Activated effector memory CD4-positive, alpha-beta T cell treated with Interleukin-2 at 50 U/mL for 16 hours (primary cell): ENCODE results near the gene PDLIM5.

Experiments
- DNase-seq: peaks from one replicate; pipeline ENCODE4 v3.0.0-alpha.2; 2020

The PDLIM5 gene

DNA sequence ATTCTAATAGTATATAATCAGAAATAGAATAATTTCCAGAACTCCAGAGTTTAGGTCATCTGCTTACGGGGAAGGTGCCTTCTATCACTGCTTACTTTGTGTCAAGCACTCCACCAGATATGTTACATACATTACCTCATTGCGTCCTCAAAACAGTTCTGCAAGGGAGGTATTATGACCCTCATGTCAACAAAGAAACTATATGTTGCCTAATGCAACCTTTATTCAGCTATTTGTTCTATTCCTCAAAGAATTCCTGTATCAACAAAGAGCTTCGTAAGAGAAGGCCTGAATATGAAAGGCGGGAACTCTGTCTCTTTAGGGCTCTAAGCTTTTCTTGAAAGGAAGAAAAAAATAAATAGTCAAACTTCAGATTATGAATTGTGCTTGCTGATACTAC, 114.7 kb downstream of the PDLIM5 start:
- DNase-seq, result no peak

DNA sequence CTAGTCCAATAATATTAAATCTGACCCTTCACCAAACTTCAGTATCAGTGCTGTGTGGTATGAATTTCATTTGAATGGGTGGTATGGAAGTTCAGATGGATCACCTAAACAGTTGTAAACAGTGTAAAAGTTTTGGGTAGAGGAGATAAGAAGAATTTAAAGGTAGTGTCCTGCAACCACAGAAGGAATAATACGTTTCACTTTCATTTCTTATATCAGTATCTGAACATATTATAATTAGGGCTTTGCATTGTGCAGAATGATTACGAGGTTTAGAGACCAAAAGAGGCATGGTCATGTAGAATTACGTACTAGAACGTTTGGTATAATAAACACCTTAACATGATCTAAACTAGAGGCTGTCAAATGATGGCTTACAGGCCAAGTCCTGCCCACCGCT, 116.1 kb downstream of the PDLIM5 start:
- DNase-seq, result no peak

DNA sequence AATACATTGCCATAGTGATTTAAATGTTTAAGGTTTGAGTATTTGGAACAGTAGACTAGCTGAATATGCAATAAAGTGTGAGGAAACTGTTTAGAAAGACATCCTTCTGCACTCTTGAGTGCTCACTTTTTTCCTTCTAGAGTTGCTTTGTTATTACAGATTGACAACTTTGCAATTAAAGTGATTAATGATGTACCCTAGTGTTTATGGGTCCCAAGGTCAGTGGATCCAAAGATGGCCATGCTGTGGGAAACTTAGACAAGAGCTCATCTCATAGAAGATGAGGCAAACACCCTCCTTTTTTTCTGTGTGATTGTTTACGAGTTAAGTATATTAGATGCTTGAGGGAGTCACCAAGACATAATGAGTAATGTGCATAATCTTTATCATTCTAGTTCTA, 118.8 kb downstream of the PDLIM5 start:
- DNase-seq, result no peak

DNA sequence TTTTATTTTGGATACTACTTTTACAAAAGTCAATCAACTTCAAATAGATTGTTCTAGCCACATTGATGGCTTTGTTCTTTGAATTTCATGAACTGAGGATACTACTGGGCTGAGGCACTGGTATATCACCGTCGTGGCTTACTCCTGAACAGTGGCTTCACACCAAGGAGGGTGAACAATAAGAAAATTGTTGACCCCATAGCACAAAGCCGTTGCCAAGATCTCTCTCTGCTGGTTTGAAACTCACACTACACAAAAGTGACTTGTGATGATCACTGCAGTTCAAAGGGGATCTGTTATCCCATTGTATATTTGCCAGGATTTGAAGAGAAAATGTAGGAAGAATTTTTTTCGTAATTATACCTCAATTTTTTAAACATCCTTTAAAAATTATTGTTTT, 119.6 kb downstream of the PDLIM5 start:
- no peak for DNase-seq

DNA sequence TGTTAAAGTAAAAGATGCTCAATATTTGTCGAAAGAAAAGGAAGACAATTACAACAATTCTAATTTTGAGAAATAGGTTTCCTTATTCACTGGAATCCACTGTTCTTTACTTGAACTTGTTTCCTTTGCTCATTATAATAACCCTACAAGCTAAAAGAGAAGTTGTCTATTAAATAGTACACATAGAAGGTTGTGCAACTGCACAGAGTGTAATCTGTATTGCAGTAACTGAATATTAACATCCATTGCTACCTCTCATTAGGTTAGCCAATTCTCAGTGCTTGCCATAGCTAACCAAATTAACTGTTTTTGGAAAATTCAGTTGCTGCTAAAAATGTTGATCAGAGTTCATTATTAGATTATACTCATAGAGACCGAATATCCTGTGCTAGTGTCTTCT, 120.0 kb downstream of the PDLIM5 start:
- DNase-seq, result no peak

DNA sequence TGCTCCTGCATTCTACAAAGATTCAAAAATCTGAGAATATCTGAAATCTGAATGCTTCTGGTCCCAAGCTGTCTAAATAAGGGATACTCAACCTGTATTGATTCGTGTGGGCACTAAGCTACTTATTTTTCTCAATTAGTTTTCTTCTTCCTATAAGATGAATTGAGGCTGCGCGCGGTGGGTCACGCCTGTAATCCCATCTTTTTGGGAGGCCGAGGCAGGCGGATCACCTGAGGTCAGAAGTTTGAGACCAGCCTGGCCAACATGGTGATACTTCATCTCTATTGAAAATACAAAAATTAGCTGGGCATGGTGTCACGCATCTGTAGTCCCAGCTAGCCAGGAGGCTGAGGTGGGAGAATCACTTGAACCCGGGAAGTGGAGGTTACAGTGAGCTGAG, 122.3 kb downstream of the PDLIM5 start:
- DNase-seq, result no peak

DNA sequence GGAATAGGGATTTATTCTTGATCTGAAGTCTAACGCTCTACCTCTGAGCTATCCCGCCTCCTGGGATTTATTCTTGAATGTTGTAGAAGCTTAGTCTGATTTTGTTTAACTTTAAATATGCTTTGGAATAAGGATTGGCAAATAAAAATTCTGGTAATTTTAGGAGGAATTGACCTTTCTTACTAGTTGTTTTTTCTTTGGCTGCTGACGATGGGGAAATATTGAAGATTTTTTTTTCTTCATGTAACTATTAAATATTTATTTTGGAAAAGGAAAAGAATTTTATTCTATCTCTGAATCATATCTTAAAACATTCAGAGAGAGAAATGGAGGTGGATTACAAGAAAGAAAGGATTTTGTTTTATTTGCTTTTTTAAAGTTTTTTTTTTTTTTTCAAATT, 122.9 kb downstream of the PDLIM5 start:
- no peak for DNase-seq

DNA sequence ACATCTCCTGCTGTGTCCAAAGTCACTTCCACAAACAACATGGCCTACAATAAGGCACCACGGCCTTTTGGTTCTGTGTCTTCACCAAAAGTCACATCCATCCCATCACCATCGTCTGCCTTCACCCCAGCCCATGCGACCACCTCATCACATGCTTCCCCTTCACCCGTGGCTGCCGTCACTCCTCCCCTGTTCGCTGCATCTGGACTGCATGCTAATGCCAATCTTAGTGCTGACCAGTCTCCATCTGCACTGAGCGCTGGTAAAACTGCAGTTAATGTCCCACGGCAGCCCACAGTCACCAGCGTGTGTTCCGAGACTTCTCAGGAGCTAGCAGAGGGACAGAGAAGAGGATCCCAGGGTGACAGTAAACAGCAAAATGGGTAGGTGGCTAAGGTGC, 123.9 kb downstream of the PDLIM5 start:
- no peak for DNase-seq

DNA sequence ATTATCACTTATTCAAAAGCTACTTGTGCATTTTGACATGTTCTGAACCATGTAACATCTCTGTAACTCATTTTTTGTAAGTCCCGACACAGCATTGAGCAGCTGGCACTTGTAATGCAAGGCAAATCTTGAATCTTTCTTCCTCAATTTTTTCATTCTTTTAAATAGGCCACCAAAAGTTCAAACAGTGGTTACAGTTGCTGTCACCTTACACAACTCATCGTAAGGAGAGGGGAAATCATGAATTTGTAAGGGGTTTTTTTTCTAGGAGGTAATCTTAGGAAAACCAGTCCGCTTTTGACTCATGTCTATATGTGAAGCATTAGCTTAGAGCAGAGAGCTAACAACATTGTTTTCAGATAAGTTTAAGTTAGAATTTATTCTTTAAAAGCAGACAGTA, 124.5 kb downstream of the PDLIM5 start:
- DNase-seq, result no peak

DNA sequence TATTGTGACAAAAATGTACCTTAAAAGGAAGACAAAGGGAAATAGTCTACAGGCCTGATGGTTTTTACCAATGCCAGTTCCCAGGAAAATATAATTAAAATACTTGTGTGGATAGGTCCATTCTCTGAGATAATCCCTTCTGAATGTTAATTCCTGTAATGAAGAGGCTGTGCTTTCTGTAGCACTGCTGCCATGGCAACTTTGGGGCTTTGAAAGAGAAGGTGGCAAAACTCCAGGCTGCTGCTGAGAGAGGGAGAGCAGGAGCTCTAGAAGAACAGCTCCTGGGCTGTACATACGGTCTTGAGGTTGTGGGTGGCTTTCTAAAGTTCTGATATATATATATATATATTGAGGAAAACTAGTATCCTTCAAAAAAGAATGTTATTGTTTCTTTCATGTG, 125.4 kb downstream of the PDLIM5 start:
- no peak for DNase-seq

DNA sequence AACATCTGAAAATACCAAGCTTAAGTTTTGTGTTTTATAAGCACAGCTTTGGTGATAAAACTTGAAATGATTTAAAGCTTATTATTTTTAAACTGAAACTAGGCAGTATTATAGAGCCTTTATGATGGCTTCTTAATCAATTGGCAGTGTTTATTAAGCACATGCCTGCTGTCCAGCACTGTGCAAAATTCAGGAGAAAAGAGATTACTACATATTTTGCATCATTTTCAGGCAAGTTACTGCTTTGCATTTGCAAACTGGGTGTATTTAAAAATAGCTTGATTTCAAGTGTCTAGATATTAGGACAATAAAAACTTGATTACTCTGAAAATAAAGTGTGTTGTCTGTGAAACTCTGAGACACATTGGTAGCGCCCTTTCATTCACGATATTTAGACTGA, 126.5 kb downstream of the PDLIM5 start:
- DNase-seq, result no peak

DNA sequence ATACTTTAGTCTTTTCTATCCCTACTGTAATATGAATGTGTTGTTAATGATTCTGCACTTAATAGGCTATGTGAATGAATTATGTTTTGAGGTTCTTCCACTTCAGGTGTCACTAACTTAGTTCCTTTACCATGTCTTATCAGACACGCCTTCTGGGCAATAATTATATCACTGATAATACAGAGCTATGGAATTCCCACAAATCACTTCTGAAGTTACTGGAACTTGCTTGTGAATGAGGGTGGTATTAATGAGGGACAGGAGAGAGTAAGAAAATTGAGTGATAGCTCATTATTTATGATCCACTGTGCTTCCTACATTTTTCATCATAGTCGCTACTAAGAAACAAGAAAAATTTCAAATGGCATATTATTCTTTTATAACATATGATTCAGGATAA, 130.0 kb downstream of the PDLIM5 start:
- DNase-seq, result no peak

DNA sequence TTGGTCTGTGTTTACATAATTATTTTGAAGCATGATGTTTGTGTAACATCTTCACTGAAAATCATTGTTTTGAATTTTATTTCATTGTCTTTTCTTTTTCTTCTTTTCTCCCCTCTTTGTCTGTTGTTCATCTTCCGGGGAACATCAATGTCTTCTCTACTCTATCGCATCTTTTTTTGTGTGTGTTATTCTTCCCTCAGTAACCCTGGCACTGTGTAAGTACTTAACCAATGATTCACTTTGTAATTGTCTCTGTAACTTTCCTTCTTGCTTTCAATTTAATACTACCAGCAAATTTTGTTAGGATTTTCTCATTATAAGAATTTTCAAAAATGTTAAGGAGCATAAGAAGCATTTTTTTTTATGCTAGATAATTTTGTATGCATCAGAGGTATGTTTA, 130.8 kb downstream of the PDLIM5 start:
- no peak for DNase-seq

DNA sequence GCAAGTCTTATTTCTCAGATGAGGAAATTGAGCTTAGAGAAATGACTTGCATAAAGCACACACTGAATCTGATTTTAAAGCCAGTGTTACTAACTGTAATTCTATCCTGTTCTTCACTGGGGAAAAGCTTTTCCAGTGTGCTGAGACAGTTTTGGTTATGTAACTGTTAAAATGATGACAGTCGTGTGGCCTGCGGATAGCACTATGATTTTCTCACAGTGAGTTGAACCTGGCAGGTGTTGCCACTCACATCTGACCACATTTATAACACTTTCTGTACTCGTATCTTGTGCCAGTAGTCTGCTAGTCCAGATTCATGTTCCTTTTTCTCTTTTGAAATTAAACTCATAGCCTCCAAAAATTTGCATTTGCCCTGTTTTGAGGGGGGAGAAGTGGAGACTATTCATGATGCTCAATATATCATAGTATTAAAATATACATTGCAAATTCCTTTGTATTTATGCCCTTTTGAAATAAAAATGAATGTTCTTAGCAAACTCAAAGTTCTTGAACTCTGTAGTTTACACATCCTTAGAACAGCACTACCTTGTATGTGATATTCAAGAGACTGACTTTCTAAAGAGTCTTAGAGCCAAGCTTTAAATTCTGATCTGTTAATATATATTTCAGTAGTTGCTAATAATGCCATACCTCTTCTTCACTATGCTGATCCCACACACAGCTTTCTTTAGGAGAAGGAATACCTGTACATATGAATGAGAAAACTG, 132.3 kb downstream of the PDLIM5 start:
- no peak for DNase-seq

DNA sequence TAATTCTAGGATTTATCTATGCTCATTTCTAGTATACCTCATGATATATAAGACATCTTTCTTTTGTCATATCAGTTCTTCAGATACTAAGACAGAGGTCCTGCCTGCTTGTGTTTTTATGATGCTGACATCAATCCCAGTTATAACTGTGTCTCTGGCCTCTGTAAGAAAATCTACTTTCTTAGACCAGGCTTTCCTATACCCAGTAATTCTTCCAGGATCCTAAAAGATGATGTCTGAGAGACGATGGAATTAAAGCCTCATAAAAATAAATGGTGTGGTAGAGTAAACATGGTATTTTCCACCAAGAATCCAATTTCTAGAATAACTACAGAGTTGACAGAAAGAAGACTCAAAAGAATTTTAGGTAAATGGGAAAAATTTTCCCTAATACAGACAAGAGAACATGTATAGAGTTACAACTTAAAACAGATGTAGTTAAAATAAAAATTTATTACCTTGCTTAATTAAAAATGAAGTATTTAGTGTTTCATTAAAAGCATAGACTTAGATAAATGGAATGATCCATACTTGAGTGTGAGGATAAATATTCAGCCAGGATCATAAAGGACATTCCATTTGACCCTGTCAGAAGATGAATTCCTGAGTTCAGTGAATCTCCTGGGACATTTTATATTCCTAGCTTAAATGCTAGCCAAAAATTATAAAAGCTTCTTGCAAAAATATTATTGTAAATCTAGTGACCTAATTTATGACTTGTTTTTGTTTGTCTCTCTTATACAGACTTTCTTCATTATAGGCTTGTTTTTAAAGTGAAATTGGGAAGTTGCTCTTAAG, 137.4 kb downstream of the PDLIM5 start:
- no peak for DNase-seq

DNA sequence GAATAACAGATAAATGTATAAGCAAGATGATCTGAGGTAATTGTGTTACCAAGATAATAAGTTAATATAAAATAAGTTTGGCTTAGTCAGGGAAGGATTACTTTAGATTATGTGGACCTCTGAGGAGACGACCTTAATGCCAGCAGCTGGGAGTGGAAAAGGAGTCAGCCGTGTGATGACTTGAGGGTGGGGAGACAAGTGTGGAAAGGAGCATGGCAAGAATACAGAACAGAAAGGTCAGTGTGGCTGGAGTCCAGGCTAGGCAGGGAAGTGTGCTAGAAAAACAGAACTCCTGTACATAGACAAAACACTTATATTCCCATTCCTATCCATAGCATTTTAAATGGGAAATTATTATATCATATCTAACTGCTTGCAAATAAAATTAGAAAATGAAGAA, 138.8 kb downstream of the PDLIM5 start:
- DNase-seq, result no peak

DNA sequence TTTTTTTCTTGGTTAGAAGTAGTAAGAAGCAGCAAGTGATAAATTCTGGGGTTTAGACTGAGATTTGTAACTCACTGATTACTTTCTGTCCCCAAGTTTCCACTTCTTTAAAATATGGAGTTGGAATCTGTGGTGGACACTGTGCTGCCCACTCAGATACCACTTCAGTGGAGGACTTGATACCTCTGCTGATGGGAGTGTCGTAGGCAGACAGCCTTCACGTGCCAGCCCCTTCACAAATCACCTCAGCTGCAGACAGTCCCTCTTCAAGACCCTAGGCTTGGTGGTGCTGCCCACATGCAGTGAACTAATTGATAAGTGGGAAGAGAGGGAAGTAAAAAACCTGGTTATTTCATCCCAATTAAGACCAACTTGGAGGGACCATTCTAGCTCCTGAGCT, 139.5 kb downstream of the PDLIM5 start:
- no peak for DNase-seq

DNA sequence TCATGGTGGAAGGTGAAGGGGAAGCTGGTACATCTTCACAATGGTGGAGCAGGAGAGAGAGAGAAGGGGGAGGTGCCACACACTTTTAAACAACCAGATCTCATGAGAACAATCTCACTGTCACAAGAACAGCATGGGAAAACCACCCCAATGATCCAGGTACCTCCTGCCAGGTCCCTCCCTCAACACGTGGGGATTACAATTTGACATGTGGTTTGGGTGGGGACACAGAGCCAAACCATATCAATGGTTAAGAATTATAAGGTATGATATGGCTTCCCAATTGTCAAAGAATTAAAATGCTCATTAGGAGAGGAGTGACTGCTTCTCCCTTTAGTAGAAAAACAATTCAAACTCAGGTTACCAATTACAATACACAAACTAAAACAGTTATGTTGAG, 143.3 kb downstream of the PDLIM5 start:
- no peak for DNase-seq

DNA sequence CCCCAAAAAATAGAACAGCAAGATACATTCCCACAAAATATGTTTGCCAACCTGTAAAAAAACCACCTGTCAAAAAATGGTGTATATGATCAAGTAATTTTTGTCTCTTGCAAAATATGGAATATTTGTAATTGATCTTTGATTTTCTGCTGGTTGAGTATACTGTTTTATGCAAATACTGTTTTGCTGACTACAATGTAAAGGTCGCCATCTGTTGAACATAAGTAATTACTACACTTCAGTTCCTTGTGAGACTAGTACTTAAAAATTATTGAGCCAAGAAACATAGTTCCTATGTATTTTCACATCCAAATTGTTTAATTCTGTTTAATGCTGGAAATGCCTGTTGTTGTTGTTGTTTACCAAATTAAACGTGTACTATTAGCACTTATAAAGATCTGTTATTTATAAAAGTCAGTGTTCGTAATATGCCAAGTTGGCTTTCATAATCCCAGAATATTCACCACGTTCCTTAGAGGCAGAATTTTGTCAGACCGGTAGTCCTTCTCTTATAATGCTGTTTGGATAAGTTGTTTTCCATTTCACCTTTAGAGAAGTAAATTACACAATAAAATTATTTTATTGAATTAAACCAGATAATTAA, 144.2 kb downstream of the PDLIM5 start:
- no peak for DNase-seq

DNA sequence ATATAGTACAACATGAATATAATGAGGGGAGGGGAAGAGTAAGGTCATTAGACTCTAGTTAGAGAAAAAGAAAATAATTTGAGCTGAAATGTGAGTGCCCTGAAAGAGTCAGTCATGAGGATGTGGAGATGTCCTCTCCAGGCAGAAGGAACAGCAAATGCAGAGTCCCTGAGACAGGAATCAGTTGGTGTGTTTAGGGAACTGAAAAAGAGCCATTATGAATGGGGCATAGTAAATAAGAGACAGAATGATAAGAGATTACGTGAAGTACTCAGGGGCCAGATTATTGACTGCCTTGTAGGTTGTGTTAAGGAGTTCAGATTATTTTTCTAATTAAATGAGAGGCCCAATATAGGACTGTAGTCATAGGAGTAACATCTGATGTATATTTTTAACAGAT, 147.0 kb downstream of the PDLIM5 start:
- no peak for DNase-seq

DNA sequence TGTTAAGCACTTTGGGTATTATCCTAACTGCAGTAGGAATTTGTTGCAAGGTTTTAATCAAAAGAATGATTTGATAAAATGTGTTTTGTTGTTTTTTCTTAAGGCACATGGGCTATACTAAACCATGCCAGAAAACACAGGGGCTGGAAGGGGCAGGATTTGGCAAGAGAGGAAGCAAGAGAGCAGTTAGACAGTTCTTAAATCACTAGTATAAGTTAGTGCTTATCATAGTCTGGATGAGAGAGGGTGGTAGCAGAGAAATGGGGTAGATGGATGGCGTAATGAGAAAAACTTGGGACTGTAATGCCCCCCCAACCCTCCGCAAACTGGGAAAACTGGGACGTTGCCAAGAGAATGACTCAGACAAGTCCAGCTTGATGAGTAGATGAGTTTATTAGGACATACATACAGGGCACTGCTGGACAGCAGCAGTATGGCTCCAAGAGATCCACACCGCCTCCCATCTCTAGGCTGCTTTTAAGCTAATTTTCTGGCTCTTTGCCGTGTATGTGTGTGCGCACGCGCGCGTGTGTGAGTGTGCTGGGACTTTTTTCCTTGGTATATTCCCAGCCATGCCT, 151.5 kb downstream of the PDLIM5 start:
- no peak for DNase-seq

DNA sequence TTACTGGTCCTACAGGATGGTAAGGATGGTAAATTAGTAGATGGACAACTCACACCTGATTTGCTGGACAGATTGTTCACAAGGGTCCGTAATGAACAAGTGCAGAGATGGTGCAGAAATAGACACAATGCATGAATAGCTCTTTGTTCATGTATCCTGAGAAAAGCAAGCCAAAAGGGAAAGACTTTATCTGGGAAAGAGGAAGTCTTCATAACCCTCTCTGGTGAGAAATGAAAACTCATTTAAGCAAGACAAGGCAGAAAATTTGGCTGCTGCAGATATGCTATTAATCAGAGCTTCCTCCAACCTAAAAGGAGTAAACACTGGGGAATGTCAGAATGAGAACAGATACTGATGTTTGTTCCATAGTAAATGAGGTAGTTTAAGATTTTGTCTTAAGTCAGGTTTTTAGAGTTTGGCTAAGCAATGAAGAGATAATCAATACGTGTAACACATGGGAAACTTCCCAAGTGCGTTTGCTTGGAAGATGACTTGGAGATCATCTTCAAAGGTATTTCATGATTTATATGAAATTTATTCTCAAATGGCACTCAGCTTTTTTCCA, 153.6 kb downstream of the PDLIM5 start:
- DNase-seq, result no peak

DNA sequence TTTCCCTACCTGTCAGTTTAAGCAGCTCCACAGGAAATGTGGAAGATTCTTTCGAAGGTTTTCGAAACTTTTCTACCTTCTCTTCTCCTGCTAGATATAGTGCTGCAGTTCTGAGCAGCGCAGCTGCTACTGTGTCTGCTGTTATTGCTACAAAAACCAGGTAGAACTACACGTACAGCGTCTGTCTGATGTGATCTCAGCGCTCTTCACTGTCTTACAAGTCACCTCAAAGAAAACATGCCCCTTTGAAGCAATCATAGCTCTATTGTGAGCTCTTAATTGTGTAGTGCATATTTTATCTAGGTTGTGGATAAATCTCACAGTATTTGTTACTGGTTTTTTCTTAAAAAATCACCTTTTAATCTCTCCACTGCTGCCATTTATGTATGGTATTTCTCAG, 158.4 kb downstream of the PDLIM5 start:
- no peak for DNase-seq

DNA sequence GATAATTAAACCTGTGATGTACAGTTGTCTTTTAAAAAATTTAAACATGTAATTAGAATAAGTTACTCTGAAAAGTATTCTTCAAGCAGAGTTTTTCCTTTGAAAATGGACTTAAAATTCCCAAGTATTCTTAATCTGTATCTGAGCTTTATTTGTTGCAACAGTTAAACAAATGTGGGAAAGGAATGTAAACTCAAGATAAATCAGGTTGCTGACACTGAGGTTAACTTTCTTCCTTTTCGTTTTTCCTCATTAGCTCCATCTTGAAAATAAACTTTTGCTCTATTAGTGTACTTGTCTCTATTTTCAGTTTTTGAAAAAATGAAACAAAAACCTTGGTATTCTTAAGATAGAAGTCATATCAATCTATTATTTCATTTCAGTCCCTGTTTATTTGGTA, 161.5 kb downstream of the PDLIM5 start:
- no peak for DNase-seq
